Nephron progenitor cell (in vitro differentiated cells): Measurements from ENCODE around the gene DCBLD1.

Experiments used
- DNase-seq: peaks from one replicate; pipeline ENCODE4 v3.0.0; 2021
- H3K27ac Mint-ChIP-seq: 2 replicates; pipeline ENCODE4 v1.8.0; 2021; ENCODE audit warnings: mild to moderate bottlenecking, moderate library complexity, mixed read lengths
- H3K27me3 Mint-ChIP-seq: 2 replicates; pipeline ENCODE4 v1.8.0; 2021; ENCODE audit warnings: mild to moderate bottlenecking, low read depth, mixed read lengths; ENCODE audit not compliant: poor library complexity
- H3K36me3 Mint-ChIP-seq: 2 replicates; pipeline ENCODE4 v1.8.0; 2021; ENCODE audit warnings: low read depth, mixed read lengths
- H3K4me1 Mint-ChIP-seq: 2 replicates; pipeline ENCODE4 v1.8.0; 2021; ENCODE audit warnings: mixed read lengths
- H3K4me3 Mint-ChIP-seq: 2 replicates; pipeline ENCODE4 v1.8.0; 2021; ENCODE audit warnings: mild to moderate bottlenecking, moderate library complexity, mixed read lengths
- H3K9me3 Mint-ChIP-seq: 2 replicates; pipeline ENCODE4 v1.8.0; 2021; ENCODE audit warnings: mild to moderate bottlenecking, moderate library complexity, mixed read lengths
- TF ChIP-seq, protein P1 (sequence below): fragments of 200-600 bp; sonication (generic); IDR thresholded peaks from 2 replicates; pipeline ENCODE4 v1.5.0; 2021; ENCODE audit warnings: antibody characterized with exemption

The DCBLD1 gene

DNA sequence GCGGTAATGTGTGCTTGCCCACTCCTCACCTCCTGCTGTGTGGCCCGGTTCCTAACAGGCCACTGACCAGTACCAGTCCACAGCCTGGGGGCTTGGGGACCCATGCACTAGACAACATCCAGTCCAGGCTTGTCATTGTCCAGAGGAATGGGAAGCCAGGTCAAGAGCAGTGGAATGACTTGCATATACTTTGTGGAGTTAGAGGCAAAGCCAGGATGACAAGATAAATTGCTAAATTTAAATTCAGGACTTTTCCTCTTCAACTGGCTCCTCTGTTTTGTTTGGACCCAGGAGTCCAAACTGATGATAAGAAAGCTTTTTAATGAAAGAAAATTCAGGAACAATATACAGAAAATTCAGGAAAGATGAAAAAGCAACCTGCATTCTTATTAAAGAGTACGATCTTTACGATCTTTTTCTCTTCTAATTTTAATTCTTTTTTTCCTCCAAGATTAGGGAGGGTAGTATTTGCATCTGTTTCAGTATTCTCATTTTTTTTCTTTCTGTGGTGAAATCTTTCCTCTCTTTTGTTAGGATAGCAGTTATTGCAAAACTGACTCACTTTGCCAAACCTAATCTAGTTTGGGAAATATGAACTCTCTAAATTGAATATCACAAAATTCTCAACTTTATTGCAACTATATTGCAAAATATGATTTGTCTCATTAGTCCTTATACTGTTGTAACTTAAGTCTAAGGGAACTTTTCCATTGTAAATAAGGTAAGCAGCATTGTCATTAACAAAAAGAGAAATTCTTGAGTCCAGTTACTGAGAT is 48.2 kb downstream of the DCBLD1 start:
- no peaks in the 10 kb centered on the region for H3K36me3 Mint-ChIP-seq
- H3K27me3 Mint-ChIP-seq = no peaks in the 10 kb centered on the region
- no peak overlapping the region for H3K4me3 Mint-ChIP-seq
- DNase-seq = no peak
- no peak overlapping the region for H3K27ac Mint-ChIP-seq
- H3K9me3 Mint-ChIP-seq = no peaks in the 10 kb centered on the region
- peaks cover 12% of the 10 kb centered on the region for H3K4me1 Mint-ChIP-seq
- TF ChIP-seq, protein P1, sequence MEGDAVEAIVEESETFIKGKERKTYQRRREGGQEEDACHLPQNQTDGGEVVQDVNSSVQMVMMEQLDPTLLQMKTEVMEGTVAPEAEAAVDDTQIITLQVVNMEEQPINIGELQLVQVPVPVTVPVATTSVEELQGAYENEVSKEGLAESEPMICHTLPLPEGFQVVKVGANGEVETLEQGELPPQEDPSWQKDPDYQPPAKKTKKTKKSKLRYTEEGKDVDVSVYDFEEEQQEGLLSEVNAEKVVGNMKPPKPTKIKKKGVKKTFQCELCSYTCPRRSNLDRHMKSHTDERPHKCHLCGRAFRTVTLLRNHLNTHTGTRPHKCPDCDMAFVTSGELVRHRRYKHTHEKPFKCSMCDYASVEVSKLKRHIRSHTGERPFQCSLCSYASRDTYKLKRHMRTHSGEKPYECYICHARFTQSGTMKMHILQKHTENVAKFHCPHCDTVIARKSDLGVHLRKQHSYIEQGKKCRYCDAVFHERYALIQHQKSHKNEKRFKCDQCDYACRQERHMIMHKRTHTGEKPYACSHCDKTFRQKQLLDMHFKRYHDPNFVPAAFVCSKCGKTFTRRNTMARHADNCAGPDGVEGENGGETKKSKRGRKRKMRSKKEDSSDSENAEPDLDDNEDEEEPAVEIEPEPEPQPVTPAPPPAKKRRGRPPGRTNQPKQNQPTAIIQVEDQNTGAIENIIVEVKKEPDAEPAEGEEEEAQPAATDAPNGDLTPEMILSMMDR = no peak

DNA sequence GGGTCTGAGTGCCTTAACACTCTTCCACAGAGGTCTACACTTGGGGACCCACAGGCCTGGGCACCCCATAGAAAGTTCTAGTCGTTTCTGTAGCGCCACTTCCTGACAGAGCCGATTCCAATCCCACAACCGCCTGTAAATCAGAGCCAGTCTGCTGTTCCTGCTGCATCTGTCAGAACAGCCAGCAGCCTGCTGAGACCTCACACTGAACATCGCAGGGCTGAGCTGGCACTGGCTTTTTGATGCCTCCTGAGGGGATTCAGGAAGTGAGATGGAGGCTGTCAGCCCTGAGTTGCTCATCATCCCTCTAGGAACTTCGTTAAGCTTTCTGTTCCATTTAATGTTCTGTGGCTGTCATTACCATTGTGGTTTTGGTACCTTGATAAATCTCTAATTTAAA is 48.9 kb downstream of the DCBLD1 start:
- no peak overlapping the region for H3K4me3 Mint-ChIP-seq
- H3K36me3 Mint-ChIP-seq = no peaks in the 10 kb centered on the region
- H3K27me3 Mint-ChIP-seq = no peaks in the 10 kb centered on the region
- no peaks in the 10 kb centered on the region for H3K9me3 Mint-ChIP-seq
- TF ChIP-seq, protein P1 = no peak
- DNase-seq = peak; percentile 9
- H3K27ac Mint-ChIP-seq = peak overlapping the region; percentile 72
- peaks cover 12% of the 10 kb centered on the region for H3K4me1 Mint-ChIP-seq

DNA sequence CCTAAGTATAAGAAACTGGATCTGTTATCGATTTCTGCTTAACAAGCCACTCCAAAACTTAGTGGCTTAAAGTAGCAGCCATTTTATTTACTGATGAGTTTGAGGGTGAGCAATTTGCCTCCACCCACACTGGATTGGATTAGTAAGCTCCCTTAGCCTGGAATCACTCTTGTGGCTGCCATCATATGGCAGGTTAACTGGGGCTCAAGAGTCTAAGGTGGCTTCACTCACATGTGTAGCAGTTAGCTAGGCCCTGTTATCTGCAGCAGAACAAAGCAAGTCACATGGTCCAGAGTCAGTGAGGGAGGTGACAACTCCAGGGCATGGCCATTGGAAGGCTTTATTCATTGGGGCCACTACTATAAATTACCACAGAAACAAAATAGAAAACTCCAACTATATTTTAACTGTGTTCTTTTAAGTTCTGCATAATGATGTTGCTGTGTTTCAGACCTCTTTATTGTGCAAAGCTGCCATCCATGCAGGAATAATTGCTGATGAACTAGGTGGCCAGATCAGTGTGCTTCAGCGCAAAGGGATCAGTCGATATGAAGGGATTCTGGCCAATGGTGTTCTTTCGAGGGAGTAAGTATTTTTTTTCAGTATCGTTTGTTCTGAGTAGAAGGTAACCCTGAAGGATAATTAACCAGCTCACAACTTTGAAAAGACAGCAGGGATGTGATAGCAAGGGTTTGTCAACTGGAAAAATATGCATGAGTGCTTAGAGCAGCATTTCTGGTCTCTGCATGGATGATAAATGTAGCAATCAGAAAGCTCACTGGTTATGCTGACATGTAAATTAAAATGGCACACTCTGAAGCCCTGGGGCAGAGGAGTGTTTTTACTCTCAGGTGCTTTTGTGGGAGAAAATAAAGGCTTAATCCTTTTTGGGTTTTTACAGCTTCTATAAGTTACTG is 49.6 kb downstream of the DCBLD1 start:
- DNase-seq = no peak
- H3K9me3 Mint-ChIP-seq = no peaks in the 10 kb centered on the region
- H3K36me3 Mint-ChIP-seq = no peaks in the 10 kb centered on the region
- H3K27ac Mint-ChIP-seq = no peak overlapping the region
- H3K4me1 Mint-ChIP-seq = peaks cover 12% of the 10 kb centered on the region
- no peaks in the 10 kb centered on the region for H3K27me3 Mint-ChIP-seq
- TF ChIP-seq, protein P1 = no peak
- no peak overlapping the region for H3K4me3 Mint-ChIP-seq

DNA sequence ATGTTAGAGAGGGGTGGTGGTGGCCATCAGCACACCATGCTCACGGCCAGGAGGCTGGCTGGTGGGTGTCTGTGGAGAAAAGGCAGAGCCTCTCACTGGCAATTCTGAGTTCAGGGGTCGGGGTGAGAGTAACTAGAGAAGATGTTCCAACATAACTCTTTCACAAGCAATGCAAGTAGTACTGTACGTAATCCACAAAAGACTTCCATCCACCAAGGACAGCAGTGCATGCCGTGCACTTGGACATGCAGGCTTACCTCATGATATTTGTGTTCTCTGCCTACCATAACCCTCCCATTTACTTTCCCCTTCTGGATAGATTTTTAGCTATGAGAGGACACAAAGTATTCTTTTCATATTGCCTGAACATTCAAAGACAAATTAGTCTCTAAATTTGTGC is 51.3 kb downstream of the DCBLD1 start:
- Mint-ChIP-seq H3K27me3 (no peaks in the 10 kb centered on the region), H3K4me1 (peaks cover 12% of the 10 kb centered on the region), H3K9me3 (no peaks in the 10 kb centered on the region), H3K4me3 (no peak overlapping the region), H3K36me3 (peaks cover 9% of the 10 kb centered on the region), H3K27ac (no peak overlapping the region)
- TF ChIP-seq, protein P1 = no peak
- DNase-seq = no peak

DNA sequence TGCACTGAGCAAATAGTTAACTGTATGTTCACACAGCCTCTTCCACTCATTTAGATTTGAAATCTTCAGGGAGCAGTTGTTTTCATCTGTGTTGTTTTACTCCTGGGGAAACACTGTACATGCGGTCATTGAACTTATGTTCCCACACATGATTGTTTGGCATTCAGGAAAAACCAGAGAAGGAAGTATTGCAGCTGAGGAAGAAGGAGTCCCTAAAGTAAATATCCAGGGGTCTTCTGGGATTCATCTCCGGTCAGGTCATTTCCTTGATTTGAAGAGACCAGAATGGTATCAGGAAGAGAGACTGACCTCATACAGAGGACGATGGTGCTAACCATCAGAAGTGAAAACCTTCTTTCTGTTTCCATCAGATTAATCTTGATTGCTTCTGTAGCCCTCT is 52.5 kb downstream of the DCBLD1 start:
- TF ChIP-seq, protein P1 = no peak
- Mint-ChIP-seq H3K27ac (no peak overlapping the region), H3K36me3 (peaks cover 17% of the 10 kb centered on the region), H3K4me1 (peaks cover 12% of the 10 kb centered on the region), H3K4me3 (no peak overlapping the region), H3K27me3 (no peaks in the 10 kb centered on the region), H3K9me3 (no peaks in the 10 kb centered on the region)
- DNase-seq = no peak
